ENCODE measurements around the gene HLTF.

HLTF gene

DNA sequence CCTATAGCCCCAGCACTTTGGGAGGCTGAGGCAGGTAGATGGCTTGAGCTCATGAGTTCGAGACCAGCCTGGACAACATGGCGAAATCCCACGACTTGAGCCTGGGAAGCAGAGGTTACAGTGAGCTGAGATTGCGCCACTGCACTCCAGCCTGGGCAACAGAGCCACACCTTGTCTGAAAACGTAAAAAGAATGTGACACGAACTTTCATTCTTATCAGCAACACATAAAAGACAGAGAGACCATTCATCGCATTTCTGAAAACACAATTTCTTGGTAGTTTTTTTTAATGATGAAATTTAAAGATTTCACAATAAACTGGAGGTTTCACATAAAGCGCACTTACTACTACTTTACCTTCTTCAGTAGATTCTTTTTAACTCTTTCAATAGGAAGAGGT is 18.4 kb downstream of the HLTF start:
- TF ChIP-seq, protein P1, sequence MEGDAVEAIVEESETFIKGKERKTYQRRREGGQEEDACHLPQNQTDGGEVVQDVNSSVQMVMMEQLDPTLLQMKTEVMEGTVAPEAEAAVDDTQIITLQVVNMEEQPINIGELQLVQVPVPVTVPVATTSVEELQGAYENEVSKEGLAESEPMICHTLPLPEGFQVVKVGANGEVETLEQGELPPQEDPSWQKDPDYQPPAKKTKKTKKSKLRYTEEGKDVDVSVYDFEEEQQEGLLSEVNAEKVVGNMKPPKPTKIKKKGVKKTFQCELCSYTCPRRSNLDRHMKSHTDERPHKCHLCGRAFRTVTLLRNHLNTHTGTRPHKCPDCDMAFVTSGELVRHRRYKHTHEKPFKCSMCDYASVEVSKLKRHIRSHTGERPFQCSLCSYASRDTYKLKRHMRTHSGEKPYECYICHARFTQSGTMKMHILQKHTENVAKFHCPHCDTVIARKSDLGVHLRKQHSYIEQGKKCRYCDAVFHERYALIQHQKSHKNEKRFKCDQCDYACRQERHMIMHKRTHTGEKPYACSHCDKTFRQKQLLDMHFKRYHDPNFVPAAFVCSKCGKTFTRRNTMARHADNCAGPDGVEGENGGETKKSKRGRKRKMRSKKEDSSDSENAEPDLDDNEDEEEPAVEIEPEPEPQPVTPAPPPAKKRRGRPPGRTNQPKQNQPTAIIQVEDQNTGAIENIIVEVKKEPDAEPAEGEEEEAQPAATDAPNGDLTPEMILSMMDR (IDR thresholded peaks at IDR 0.05; ENCODE audit: low read depth, low read length), result no peak
- H3K4me3 ChIP-seq (ENCODE audit: low read depth, low read length), result no peak overlapping the region

DNA sequence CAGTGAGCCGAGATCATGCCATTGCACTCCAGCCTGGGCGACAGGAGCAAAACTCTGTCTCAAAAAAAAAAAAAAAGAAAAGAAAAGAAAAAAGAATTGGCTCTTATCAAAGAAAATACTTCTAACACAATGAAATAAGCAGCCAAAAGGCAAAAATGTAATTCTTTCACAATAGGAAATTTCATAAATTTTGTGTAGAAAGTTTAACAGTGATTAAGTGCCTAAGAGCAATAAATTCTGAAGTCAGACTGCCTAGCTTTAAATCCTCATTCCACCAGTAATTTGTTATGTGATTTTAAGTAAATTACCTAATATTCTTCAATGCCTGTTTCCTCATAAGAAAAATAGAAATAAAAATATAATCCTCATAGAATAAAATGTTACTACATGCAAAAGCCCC is 24.6 kb downstream of the HLTF start:
- no peak overlapping the region for H3K4me3 ChIP-seq (ENCODE audit: low read depth, low read length)
- TF ChIP-seq, protein P1 (IDR thresholded peaks at IDR 0.05; ENCODE audit: low read depth, low read length), result no peak

DNA sequence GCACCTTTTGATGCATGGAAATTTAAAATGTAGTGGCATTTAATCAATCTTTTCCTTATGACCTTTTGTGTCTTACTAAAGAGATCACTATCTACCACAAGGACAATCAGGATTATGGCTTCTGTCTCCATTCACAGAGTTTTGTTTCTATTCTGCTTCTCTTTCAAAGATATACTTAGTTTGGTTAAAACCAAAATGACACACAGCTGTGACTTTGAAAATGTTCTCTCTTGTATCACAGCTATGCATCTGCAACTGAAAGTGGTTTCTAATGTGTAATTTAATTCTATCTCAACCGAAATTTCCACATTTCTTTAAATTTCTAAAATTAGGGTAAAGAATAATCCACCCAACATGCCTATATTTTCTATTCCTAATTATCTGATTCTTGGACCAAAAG is 27.7 kb downstream of the HLTF start:
- TF ChIP-seq, protein P1 (IDR thresholded peaks at IDR 0.05; ENCODE audit: low read depth, low read length), result no peak
- H3K4me3 ChIP-seq (ENCODE audit: low read depth, low read length), result no peak overlapping the region

DNA sequence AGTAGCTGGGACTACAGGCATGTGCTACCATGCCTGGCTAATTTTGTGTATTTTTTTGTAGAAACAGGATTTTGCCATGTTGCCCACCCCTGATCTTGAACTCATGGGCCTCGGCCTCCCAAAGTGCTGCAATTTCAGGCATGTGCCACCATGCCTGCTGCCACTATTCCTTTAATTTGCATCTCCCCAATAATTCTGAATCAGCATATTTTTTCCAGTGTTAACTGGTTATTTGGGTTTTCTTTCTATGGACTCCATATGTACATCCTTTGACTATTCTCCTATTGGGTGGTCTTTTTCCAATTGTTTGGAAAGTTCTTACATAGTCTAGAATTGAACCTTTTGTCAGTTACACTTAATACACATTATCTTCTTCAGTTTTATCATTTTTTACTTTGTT is 28.1 kb downstream of the HLTF start:
- TF ChIP-seq, protein P1 (IDR thresholded peaks at IDR 0.05; ENCODE audit: low read depth, low read length), result no peak
- no peak overlapping the region for H3K4me3 ChIP-seq (ENCODE audit: low read depth, low read length)

DNA sequence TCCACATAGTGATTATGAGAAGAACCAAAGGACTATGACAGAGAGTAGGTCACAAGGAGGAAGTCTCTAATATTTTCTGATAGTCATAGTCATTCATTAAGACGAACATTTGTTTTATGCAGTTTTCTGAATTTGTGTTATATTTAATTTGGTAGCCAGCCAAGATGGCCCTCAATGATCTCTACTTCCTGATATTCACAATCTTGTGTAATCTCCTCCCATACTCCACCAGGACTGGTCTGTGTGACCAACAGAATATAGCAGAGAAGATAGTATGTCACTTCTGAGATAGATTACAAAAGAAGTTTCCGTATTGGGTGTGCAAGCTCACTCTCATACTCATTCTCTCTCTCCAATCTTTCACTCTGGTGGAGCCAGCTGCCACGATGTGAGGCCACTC is 30.8 kb downstream of the HLTF start:
- H3K4me3 ChIP-seq (ENCODE audit: low read depth, low read length), result no peak overlapping the region
- TF ChIP-seq, protein P1 (IDR thresholded peaks at IDR 0.05; ENCODE audit: low read depth, low read length), result no peak

DNA sequence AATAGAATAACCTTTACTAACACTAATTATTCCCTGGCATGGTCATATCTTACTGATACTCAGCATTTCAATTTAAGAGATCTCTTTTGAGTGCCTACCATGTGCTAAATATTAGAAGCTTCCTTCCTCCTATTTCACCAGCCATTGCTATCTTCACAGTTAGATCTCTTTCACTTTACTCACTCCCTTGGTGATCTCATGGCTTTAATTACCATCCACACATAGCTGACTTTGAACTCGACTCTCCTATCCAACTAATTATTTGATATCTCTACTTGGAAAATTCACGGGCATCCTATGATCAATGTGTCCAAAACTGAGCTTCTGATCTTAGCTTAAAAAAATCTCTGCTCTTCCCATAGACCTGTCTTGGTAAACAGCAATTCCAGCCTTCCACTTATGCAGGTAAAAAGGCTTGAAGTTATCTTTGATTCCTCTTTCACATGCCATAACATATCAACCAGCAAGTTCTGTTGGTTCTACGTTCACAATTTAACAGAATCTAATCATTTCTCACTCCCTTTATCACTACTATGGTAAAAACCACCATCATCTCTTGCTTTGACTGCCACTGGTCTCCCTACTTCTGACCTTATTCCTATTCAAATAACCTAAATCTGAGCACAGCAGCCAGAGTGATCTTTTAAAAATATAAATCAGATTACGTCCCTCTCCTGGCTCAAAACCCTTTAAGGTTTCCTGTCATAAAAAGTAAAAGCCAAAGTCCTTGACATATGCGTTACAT is 41.8 kb downstream of the HLTF start:
- TF ChIP-seq, protein P1 (IDR thresholded peaks at IDR 0.05; ENCODE audit: low read depth, low read length), result no peak
- no peak overlapping the region for H3K4me3 ChIP-seq (ENCODE audit: low read depth, low read length)

DNA sequence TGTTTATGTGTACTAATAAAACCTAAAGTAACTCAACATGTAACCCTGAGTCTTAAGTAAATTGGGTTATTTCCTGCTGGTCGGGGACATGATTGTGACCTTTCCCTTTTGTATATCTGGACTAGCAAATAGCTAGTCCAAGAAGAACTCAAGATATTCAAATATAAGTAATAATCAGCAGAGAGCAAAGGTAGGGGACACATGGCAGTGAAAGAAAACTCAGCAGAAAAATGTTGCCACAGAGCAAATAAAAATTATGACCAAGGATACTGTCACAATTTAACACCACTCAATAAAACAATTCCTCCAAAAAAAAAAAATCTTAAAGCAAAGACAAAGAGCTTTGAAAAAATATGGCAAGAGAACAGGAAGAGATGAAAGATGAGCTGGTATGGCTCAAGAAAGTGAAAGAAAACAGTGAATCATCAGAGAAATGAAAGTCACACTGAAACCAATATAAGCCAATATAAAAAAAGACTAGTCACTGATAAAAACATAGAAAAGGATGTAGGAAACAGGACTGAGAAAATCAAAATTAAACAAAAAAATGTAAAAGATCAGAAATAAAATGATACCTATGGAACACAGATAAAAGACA is 43.4 kb downstream of the HLTF start:
- H3K4me3 ChIP-seq (ENCODE audit: low read depth, low read length), result no peak overlapping the region
- TF ChIP-seq, protein P1 (IDR thresholded peaks at IDR 0.05; ENCODE audit: low read depth, low read length), result no peak
